BE2C (cell line): ENCODE data around the gene NKX2-2.

ENCODE experiments used
- DNase-seq: peaks from one replicate; pipeline ENCODE4 v3.0.0-alpha.2; 2020
- H3K27me3 ChIP-seq: fragments of 250-450 bp; sonication (Bioruptor Pico); 2 replicates; pipeline ENCODE4 v1.5.1; 2020; ENCODE audit warnings: mild to moderate bottlenecking
- H3K36me3 ChIP-seq: fragments of 250-450 bp; sonication (Bioruptor Pico); 2 replicates; pipeline ENCODE4 v1.5.1; 2020; ENCODE audit warnings: mild to moderate bottlenecking
- H3K4me1 ChIP-seq: fragments of 250-450 bp; sonication (Bioruptor Pico); 2 replicates; pipeline ENCODE4 v1.5.1; 2020
- H3K4me3 ChIP-seq: 2 replicates; pipeline ENCODE4 v1.5.1; 2011; ENCODE audit warnings: low read depth, low read length
- H3K9me3 ChIP-seq: fragments of 250-450 bp; sonication (Bioruptor Pico); 2 replicates; pipeline ENCODE4 v1.5.1; 2020
- CTCF ChIP-seq: IDR thresholded peaks from 2 replicates; pipeline ENCODE4 v1.5.1; 2012; ENCODE audit warnings: mild to moderate bottlenecking, low read depth, low read length

The NKX2-2 gene

GRCh38 chr20:21555470-21556120 is 41.7 kb upstream of the NKX2-2 start:
- H3K4me1 ChIP-seq: no peaks in the 10 kb centered on the region
- no peak for DNase-seq
- peaks cover 29% of the 10 kb centered on the region for H3K27me3 ChIP-seq
- TF ChIP-seq CTCF: no peak
- H3K36me3 ChIP-seq: no peaks in the 10 kb centered on the region
- H3K4me3 ChIP-seq: no peak overlapping the region
- no peaks in the 10 kb centered on the region for H3K9me3 ChIP-seq

DNA sequence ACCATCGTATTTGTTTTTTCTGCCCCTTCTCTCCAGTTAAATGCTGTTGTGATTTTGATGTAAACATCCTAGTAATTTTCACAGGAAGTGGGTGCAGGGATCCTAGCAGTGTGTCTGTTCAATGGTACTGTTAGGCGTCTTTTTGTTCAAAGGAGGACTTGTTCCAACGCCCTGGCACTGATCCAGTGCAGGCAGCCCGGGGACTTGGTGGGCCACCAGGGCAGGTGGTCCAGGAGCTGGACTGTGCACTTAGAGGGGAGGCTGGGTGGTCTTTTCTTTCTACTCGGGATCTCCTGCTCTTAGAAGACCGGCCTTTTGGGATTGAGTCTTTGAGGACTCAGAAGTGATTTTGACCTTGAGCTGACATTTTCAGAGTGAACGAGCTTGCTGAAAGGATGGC is 41.1 kb upstream of the NKX2-2 start:
- Histone ChIP-seq H3K4me3 (no peak overlapping the region), H3K27me3 (peaks cover 27% of the 10 kb centered on the region), H3K36me3 (no peaks in the 10 kb centered on the region), H3K9me3 (no peaks in the 10 kb centered on the region), H3K4me1 (no peaks in the 10 kb centered on the region)
- TF ChIP-seq CTCF: no peak
- DNase-seq: no peak

DNA sequence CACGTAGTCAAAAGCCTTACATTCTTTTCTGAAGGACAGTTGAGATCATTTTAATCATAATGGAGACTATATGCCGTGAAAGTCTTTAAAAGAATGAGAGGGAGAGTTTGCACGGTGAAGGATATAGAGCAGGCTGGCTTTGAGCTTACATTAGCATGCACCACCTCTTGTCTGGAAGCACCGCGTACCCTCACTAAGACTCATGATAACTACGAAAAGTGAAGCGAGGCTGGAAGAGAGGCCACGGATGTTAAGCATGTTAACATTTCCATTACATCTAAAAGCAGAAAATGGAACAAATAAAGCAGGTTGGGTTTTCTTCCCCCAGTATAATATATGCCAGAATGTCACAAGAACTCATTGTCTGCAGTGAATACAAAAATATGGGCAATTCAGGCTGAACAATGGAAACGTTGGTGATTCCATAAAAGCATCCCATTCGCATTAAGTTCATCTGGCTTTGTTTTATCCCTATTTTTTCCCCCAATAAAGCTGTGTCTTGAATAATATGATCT is 40.6 kb upstream of the NKX2-2 start:
- TF ChIP-seq CTCF: no peak
- Histone ChIP-seq H3K36me3 (no peaks in the 10 kb centered on the region), H3K4me1 (no peaks in the 10 kb centered on the region), H3K27me3 (peaks cover 26% of the 10 kb centered on the region), H3K4me3 (no peak overlapping the region), H3K9me3 (no peaks in the 10 kb centered on the region)
- DNase-seq: no peak

DNA sequence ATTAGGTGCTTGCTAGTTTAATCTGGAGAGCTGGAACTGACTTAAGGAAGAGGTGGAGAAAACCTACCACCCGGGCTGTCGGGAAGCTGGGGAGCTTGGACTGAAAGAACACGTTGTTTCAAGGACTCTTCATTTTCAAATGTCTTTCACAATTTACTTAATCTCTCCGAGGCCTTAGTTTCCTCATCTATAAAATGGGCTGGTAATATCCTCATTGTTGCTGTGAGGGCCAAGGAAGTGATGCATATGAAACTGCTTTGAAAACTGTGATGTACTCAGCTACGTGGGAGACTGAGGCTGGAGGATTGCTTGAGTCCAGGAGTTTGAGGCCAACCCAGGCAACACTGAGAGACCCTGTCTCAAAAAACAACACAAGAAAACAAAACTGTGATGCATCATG is 36.7 kb upstream of the NKX2-2 start:
- no peaks in the 10 kb centered on the region for H3K9me3 ChIP-seq
- no peak overlapping the region for H3K4me3 ChIP-seq
- TF ChIP-seq CTCF: no peak
- no peak for DNase-seq
- H3K36me3 ChIP-seq: no peaks in the 10 kb centered on the region
- H3K27me3 ChIP-seq: peaks cover 9% of the 10 kb centered on the region
- no peaks in the 10 kb centered on the region for H3K4me1 ChIP-seq

- no peak overlapping the region for H3K4me3 ChIP-seq
- no peaks in the 10 kb centered on the region for H3K9me3 ChIP-seq
- H3K27me3 ChIP-seq: peaks cover 4% of the 10 kb centered on the region; the same call in 1 of the 2 replicates
- no peaks in the 10 kb centered on the region for H3K4me1 ChIP-seq
- no peak for TF ChIP-seq CTCF
- DNase-seq: no peak
- H3K36me3 ChIP-seq: no peaks in the 10 kb centered on the region
Observed at GRCh38 chr20:21548390-21549035, 34.6 kb upstream of the NKX2-2 start.

DNA sequence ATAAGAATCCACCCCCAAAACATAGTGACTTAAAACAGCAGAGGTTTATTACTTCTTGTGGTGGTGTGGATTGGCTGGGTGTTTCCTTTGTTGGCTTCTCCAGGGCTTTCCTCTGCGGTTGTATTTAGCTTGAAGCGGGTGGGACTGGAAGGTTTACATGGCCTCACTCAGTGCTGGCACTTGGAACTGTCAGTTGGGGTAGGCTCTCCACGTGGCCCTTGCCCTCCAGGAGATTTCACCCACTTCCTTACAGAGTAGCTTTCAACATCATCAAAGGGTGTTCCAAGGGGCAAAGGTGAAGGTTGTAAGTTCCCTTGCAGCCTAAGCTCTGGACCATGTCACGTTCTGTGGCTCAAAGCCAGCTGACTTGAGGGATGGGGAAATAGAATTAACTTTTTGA is 32.5 kb upstream of the NKX2-2 start:
- Histone ChIP-seq H3K27me3 (peaks cover 8% of the 10 kb centered on the region), H3K36me3 (no peaks in the 10 kb centered on the region), H3K4me3 (no peak overlapping the region), H3K4me1 (no peaks in the 10 kb centered on the region), H3K9me3 (no peaks in the 10 kb centered on the region)
- no peak for TF ChIP-seq CTCF
- DNase-seq: no peak
